Activated CD4-positive, alpha-beta T cell treated with anti-CD3 and anti-CD28 coated beads, Interleukin-10, Interleukin-2, amounts not matched to agents 100 ng/mL and 50 ng/mL, durations not matched to agents 16 hours and 8 hours (primary cell): ENCODE measurements around the gene MMP21.

Source experiments
- DNase-seq: peaks from one replicate; pipeline ENCODE4 v3.0.0-alpha.2; 2020

The MMP21 gene

GRCh38 chr10:125775491-125776106 lies at the start of gene MMP21:
MMP21 (minus strand) TSS chr10:125775821; CDS start chr10:125775821, 0 bp downstream.
- no peak for DNase-seq

- no peak for DNase-seq
These were observed 49.1 kb upstream of the MMP21 start for GRCh38 chr10:125824736-125825135.

- no peak for DNase-seq
These were observed 48.1 kb upstream of the MMP21 start for GRCh38 chr10:125823663-125824251.

- DNase-seq, result peak; percentile 92
These were observed 47.4 kb upstream of the MMP21 start, which contains the start of the genes BCCIP and UROS for GRCh38 chr10:125822878-125823662. BCCIP (plus strand) TSS chr10:125823546; CDS start chr10:125823558, 12 bp downstream. UROS (minus strand) TSS chr10:125823258; CDS start chr10:125816499, 6,759 bp downstream.

GRCh38 chr10:125820701-125821100 lies 45.1 kb upstream of the MMP21 start:
- DNase-seq, result no peak

GRCh38 chr10:125817337-125817946 lies 41.8 kb upstream of the MMP21 start:
- DNase-seq, result no peak

- no peak for DNase-seq
These were observed 40.9 kb upstream of the MMP21 start for GRCh38 chr10:125816548-125816947.

- no peak for DNase-seq
These were observed 40.1 kb upstream of the MMP21 start for GRCh38 chr10:125815764-125816163.

- no peak for DNase-seq
These were observed 36.6 kb upstream of the MMP21 start for GRCh38 chr10:125812128-125812750.

- no peak for DNase-seq
These were observed 35.6 kb upstream of the MMP21 start for GRCh38 chr10:125811251-125811650.

- DNase-seq, result no peak
These were observed 32.4 kb upstream of the MMP21 start for GRCh38 chr10:125808047-125808446.

GRCh38 chr10:125802739-125803138 lies 27.1 kb upstream of the MMP21 start:
- no peak for DNase-seq

GRCh38 chr10:125802131-125802530 lies 26.5 kb upstream of the MMP21 start:
- DNase-seq, result no peak

GRCh38 chr10:125801574-125801973 lies 26.0 kb upstream of the MMP21 start:
- DNase-seq, result no peak

GRCh38 chr10:125799451-125800182 lies 24.0 kb upstream of the MMP21 start:
- no peak for DNase-seq

GRCh38 chr10:125797994-125798662 lies 22.5 kb upstream of the MMP21 start:
- no peak for DNase-seq

- DNase-seq, result no peak
These were observed 21.8 kb upstream of the MMP21 start for GRCh38 chr10:125797424-125797823.

- no peak for DNase-seq
These were observed 20.1 kb upstream of the MMP21 start for GRCh38 chr10:125795637-125796190.

- no peak for DNase-seq
These were observed 19.5 kb upstream of the MMP21 start for GRCh38 chr10:125795128-125795527.

- DNase-seq, result no peak
These were observed 17.0 kb upstream of the MMP21 start for GRCh38 chr10:125792342-125793300.
